ENCODE results near the gene CEACAM21. TPM values are rescaled to one million over a fixed set of nuclear protein-coding genes. Genes with fewer than 3 reads are reported as not detected.
"Not testable (repeated sequence)": the region's sequence is repeated elsewhere in the genome, so short reads cannot be mapped to it uniquely, and the experiment has no call there.

The CEACAM21 gene
- total RNA-seq, 1 donor from 2014 or later: 2.5 TPM

GRCh38 chr19:41578886-41579285 lies 2.9 kb downstream of the CEACAM21 start:
- DNase-seq (ENCODE audit: low spot score) (no peak), ATAC-seq (no peak)
- intact Hi-C loops (cut with DNase I): no loop called here

DNA sequence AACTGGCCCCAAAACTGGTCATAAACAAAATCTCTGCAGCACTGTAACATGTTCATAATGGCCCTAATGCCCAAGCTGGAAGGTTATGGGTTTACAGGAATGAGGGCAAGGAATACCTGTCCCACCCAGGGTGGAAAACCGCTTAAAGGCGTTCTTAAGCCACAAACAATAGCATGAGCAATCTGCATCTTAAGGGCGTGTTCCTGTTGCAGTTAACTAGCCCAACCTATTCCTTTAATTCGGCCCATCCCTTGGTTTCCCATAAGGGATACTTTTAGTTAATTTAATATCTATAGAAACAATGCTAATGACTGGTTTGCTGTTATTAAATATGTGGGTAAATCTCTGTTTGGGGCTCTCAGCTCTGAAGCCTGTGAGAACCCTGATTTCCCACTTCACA lies 5.1 kb downstream of the CEACAM21 start:
- intact Hi-C loops (cut with DNase I); DNase-seq (ENCODE audit: low spot score); ATAC-seq: not testable (repeated sequence)

DNA sequence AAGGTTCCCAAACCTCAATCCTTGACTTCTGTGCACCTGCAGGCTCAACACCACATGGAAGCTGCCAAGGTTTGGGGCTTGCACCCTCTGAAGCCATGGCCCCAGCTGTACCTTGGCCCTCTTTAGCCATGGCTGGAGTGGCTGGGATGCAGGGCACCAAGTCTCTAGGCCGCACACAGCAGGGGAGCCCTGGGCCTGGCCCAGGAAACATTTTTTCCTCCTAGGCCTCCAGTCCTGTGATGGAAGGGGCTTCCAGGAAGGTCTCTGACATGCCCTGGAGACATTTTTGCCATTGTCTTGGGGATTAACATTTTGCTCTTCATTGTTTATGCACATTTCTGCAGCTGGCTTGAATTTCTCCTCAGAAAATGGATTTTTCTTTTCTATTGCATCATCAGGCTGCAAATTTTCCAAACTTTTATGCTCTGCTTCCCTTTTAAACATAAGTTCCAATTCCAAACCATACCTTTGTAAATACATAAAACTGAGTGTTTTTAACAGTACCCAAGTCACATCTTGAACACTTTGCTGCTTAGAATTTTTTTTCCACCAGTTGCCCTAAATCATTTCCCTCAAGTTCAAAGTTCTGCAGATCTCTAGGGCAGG lies 6.7 kb downstream of the CEACAM21 start:
- DNase-seq (ENCODE audit: low spot score); intact Hi-C loops (cut with DNase I); ATAC-seq: not testable (repeated sequence)

DNA sequence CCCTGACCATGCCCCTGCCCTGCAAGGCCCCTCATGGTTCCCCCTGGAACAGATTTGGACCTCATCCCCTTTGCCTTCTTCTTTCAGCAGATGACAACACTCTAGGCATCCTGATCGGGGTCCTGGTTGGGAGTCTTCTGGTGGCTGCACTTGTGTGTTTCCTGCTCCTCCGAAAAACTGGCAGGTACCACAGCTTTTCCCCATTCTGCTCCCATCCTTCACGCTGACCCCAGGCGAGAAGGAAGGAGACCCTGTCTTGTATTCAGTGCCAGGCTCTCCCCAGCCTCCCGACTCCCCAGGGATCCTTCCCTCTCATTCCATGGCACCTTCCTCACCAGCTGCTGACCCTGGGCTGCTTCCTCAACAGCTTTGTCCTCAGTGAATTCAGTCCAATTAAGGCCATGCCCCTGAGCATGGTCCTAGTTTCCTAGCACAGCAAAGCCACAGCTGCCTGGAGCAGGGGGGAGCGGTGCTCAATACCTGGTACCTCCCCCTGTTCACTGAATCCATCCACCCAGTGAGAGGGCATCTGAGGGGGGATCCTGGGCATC lies 8.4 kb downstream of the CEACAM21 start:
- no peak for DNase-seq (ENCODE audit: low spot score)
- no peak for ATAC-seq
- intact Hi-C loops (cut with DNase I): no loop called here

DNA sequence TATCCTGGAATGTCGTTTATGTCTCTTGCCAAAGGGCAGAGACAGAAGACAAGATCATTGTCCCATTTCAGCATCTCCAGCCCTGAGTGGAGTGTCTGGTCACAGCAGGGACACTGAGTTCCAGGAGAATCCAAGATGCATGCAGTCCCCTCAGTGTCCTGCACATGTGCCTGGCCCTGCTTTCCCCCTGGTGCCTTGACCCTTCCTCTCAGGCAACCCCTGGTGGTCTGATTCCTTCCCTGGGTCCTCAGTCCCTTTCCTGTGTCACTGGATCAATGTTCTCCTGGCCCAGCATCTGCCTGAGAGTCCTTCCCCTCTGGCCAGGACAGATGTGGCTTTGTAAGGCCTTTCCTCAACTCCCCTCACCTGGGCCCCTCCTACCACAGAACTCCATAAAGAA lies 9.0 kb downstream of the CEACAM21 start:
- DNase-seq (ENCODE audit: low spot score) (no peak), ATAC-seq (no peak)

DNA sequence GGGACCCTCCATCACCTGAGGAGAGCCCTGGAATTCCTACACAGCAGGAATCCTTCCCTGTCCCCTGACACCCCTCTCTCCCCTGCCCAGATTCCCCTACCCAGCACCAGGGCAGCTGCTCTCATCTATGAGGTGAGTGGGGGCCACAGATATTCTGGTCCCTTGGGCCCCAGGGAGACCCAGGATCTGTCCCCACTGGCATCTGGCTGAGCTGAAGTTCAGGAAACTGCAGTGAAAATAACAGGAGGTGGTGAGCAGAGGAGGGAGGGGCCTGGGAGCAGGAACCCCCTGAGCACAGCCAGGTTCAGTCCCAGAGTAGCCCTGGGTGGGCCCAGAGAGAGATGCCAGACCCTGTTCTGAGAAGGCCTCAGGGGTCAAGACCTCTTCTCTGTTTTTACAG lies 10.1 kb downstream of the CEACAM21 start:
- ATAC-seq: no peak
- no peak for DNase-seq (ENCODE audit: low spot score)
- intact Hi-C loops (cut with DNase I): no loop called here

More for the DNA sequence above, 9.0 kb downstream of the CEACAM21 start:
- intact Hi-C loops (cut with DNase I): no loop called here

DNA sequence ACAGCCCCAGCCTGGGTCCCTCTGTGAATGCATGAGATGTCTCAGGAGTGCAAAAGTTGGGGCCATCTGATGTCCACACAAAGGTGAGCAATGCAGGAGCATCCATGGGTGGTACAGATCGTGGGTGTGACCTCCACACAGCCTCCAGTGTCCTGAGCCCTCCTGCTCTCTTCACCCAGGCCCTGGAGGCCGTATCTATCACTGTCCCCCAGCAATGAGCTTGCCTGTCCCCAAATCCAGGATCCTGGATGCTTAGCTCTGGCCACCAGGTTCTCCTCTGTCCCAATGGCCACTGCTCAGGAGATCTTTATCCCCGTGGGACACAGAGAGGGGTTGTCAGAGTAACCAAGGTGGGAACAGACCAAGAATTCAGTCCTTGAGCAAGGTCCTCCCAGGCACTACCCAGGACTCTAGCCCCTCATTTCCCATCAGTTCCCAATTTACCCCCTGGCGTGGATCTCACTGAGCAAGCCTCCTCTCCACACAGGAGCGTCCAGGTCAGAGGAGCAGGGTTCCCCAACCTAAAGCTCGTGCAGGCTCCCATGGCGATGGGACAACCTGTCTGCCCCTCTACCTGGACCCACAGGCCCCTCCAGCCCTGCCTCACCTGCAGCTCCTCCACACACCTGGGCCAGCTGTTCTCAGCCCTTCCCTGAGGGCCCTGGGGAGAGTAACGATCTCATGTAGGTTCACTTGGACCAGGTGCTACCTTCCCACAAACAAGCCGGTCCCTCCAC lies 11.3 kb downstream of the CEACAM21 start:
- DNase-seq (ENCODE audit: low spot score) (no peak), ATAC-seq (no peak)
- intact Hi-C loops (cut with DNase I): no loop called here

DNA sequence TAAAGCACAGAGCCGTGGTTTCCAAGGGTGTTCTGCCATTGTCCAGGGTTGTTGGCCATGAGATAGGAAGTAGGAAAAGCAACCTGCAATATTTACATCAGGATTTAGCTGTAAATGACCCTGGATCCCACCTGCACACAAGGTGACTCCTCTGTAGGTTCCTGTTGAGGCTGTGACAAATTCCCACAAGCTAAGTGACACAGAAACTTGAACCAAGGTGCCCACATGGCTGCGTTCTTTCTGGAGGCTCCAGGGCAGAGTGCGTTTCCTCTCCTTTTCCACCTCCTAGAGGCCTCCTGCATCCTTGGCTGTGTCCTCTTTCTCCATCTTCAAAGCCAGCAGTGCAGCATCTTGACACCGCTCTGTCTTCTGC lies 11.9 kb downstream of the CEACAM21 start:
- intact Hi-C loops (cut with DNase I): no loop called here

GRCh38 chr19:41588497-41589209 lies 12.7 kb downstream of the CEACAM21 start:
- DNase-seq (ENCODE audit: low spot score): no peak
- ATAC-seq: no peak
- intact Hi-C loops (cut with DNase I): no loop called here

More for the DNA sequence above, 11.9 kb downstream of the CEACAM21 start:
- DNase-seq (ENCODE audit: low spot score): no peak
- ATAC-seq: no peak

DNA sequence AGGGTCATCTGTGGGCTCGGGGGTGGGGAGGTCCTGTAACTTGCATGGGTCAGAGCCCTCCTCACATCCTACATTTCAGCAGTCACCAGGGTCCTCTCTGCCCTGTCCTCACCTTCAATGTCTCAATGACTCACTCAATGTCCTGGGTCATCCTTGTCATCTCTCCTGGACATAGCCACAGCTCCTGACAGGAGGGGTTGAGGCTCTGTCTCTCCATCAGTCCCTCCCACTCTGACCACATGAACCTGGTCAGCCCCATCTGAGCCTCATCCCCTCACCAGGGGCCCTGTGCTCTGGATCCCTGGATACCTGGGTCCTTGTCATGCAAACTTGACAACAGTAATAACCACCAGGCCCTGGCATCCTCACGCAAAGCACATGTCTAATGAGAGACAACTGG lies 13.4 kb downstream of the CEACAM21 start:
- DNase-seq (ENCODE audit: low spot score) (no peak), ATAC-seq (no peak)
- intact Hi-C loops (cut with DNase I): no loop called here

DNA sequence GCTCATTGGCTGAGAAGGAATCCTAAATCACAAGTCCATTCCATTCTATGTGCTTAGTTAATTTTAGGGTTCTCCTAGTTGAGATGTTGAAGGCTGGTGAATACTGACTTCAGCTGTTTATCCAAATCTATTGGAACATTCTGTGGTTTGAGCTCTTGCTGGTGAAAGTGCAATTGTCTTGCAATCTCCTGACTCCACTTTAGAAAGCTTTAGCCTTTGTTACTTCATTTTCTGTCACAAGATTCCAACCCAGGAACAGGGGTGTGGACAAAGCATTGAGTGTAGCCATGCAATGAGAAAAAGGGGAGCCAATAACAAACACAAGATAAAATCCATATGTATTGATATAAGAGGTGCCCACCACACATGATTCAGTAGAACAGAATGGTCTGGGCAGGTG lies 15.0 kb downstream of the CEACAM21 start:
- ATAC-seq (no peak), DNase-seq (ENCODE audit: low spot score) (no peak)
- intact Hi-C loops (cut with DNase I): no loop called here

DNA sequence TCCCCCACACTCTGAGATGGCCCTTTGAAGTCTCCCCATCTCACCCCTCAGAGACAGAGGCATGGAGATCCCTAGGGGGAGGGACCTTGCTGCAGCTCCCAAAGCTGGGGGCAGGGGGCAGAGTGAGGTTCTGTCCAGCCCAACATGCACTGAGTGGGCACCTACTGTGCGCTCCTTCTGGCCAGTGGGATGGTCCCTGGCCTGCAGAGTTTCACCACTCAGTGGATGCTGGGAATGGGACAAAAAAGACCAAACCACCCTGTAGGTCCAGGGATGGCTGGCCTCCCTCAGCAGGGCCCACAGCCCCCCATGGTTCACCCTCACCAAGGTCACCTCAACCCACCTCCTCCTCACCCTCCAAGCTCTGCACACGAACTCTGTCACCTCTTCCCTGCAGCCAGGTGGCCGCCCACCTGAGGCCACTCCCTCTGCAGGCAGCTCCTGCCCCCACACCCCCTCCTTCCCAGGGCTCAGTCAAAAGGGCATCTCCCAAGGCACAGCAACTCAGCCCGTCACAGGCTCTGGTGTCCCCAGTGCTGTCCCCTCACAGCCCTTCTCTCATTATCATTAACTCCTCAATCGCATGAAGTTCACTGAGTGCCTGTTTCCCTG lies 16.1 kb downstream of the CEACAM21 start:
- intact Hi-C loops (cut with DNase I): no loop called here
- ATAC-seq (no peak), DNase-seq (ENCODE audit: low spot score) (no peak)

- peak; percentile 65 for DNase-seq (ENCODE audit: low spot score)
- intact Hi-C loops (cut with DNase I): no loop called here
- ATAC-seq: peak; percentile 53
Measured at GRCh38 chr19:41595258-41595889, 19.4 kb downstream of the CEACAM21 start.

GRCh38 chr19:41595890-41596280 lies 19.9 kb downstream of the CEACAM21 start:
- intact Hi-C loops (cut with DNase I): no loop called here
- DNase-seq (ENCODE audit: low spot score): no peak
- ATAC-seq: no peak

GRCh38 chr19:41597600-41598041 lies 21.7 kb downstream of the CEACAM21 start:
- DNase-seq (ENCODE audit: low spot score) (peak; percentile 70), ATAC-seq (peak; percentile 80)
- intact Hi-C loops (cut with DNase I): no loop called here

DNA sequence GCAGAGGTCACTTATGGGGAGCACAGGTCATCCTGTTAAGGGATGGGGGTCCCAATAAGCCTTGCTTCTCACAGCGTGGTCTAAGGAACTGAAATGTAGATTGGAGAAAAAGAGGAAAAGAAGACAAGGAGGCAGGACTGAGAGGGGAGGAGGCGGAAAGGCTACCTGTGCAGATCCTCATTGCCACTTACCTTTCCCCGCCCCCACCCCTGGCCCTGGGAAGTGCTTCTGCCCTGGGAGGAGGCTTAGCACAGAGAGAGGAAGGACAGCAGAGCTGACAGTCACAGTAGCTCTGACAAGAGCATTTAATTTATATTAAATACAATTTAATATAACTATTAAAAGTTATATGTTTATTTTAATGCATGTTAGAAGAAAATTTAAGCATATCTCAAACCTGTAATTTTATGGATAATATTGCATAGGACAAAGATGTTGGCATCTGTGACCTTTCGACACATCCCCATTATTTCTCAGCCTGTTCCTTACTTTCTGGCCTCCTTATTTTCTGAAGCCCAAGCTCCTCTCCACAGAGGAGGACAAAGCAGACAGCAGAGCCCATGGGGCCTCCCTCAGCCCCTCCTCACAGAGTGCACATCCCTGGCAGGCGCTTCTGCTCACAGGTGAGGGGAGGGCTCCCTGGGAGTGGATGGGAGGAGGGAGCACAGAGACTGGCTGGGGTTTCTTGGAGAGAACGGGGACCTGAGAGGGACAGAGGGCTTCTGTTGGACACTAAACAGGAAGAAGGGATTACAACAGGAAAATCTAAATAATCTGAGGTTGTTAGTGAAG lies 23.4 kb downstream of the CEACAM21 start:
- ATAC-seq: no peak
- DNase-seq (ENCODE audit: low spot score): peak; percentile 34
- intact Hi-C loops (cut with DNase I): no loop called here

DNA sequence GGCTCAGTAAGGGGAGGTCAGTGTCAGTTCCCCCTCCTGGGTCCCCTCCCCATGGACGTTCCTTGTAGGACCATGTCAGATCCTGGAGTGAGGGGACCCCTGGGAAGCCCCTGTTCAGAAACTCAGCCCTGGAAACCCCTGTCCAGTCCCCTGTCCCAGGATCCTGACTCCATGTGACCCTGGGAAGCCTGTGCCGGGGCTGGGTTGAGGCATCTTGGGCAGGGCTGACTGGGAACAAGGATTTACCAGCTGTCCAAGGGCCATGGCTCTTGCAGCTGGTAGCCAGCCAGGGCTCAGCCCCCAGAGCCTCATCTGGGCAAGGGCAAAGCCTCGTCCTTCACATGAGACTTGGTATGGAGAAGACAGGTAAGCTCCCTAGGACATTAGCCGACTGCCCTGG lies 25.8 kb downstream of the CEACAM21 start:
- peak; percentile 39 for DNase-seq (ENCODE audit: low spot score)
- intact Hi-C loops (cut with DNase I): no loop called here
- no peak for ATAC-seq

- DNase-seq (ENCODE audit: low spot score): peak; percentile 19
- intact Hi-C loops (cut with DNase I): no loop called here
- ATAC-seq: no peak
Measured at GRCh38 chr19:41604831-41605230, 28.9 kb downstream of the CEACAM21 start.

All from sciatic nerve (tissue), 2 donors.